HL-60 (cell line): ENCODE results near the gene ESPL1.

ENCODE experiments used
- POLR2AphosphoS5 ChIP-seq: IDR thresholded peaks from 2 replicates; pipeline ENCODE4 v1.6.1; 2012; ENCODE audit warnings: low read depth
- SPI1 ChIP-seq: IDR thresholded peaks from 2 replicates; pipeline ENCODE4 v1.6.1; 2012; ENCODE audit warnings: low read depth, mild to moderate bottlenecking, borderline replicate concordance
- TF ChIP-seq, protein P1 (sequence below): IDR thresholded peaks from one replicate; pipeline ENCODE4 v1.5.1; 2011; ENCODE audit warnings: low read length, control low read depth, inconsistent platforms; ENCODE audit not compliant: insufficient read depth

GRCh38 chr12:53226815-53227214 is 41.3 kb upstream of the ESPL1 start:
- TF ChIP-seq, protein P1, sequence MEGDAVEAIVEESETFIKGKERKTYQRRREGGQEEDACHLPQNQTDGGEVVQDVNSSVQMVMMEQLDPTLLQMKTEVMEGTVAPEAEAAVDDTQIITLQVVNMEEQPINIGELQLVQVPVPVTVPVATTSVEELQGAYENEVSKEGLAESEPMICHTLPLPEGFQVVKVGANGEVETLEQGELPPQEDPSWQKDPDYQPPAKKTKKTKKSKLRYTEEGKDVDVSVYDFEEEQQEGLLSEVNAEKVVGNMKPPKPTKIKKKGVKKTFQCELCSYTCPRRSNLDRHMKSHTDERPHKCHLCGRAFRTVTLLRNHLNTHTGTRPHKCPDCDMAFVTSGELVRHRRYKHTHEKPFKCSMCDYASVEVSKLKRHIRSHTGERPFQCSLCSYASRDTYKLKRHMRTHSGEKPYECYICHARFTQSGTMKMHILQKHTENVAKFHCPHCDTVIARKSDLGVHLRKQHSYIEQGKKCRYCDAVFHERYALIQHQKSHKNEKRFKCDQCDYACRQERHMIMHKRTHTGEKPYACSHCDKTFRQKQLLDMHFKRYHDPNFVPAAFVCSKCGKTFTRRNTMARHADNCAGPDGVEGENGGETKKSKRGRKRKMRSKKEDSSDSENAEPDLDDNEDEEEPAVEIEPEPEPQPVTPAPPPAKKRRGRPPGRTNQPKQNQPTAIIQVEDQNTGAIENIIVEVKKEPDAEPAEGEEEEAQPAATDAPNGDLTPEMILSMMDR = no peak
- TF ChIP-seq POLR2AphosphoS5 = no peak
- no peak for TF ChIP-seq SPI1
